HG02981 (cell line): ENCODE measurements around the gene OR4N2.
"Not testable (repeated sequence)": the region's sequence is repeated elsewhere in the genome, so short reads cannot be mapped to it uniquely, and the experiment has no call there.

ENCODE experiments used
- ATAC-seq: cut with Tn5 transposase; IDR thresholded peaks from one replicate; pipeline ENCODE4 v1.9.1; 2021; ENCODE audit warnings: mild to moderate bottlenecking, moderate library complexity; ENCODE audit not compliant: unreplicated experiment

Gene OR4N2

GRCh38 chr14:19834203-19834848 is 30.8 kb downstream of the OR4N2 start:
- not testable (repeated sequence) for ATAC-seq

GRCh38 chr14:19838433-19838832 is 34.9 kb downstream of the OR4N2 start:
- ATAC-seq = no peak

DNA sequence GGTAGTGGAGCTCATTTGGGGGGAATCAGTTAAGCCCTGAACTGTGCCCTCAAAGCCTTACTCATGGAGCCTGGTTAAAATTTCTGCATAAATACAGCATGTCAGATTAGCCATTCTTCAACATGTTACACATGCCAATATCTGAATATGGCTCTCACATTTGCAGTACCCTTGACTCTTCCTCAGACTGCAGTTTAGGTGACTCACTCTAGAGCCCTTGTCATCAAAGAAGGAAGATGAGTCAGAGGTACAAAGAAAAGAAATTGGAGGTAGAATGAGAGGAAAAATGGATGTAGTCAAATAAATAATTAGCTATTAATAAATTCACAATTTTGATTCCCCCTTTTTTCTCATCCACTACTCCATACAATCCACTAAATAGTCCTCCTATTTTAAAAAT is 47.8 kb downstream of the OR4N2 start:
- ATAC-seq = no peak

- ATAC-seq = not testable (repeated sequence)
These were observed 62.6 kb downstream of the OR4N2 start for GRCh38 chr14:19866061-19866669.

- ATAC-seq = no peak
These were observed 69.6 kb downstream of the OR4N2 start for GRCh38 chr14:19873178-19873577.

DNA sequence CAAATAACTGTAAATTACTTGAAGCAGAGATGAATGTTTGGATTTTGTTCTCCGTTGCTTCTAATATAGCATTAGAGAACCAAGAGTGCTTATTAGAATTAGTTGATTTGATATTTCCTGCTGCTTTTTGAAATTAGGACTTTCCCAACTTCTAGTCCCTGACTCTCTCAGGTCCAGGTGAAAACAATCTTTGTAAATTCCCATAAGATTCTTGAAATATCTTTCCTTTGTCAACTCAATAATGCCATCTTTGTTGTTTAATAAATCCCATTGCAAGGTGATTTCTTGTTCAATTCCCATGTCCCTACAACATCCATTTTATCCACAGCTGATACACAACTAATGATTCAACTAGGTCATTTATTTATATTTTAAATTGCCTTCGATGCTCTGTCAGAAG is 71.3 kb downstream of the OR4N2 start, which contains the start of gene OR4K2:
OR4K2 (plus strand) TSS at position 301 of the 400 bp plus-strand sequence. CDS start 1,126 bp downstream, outside the sequence.
- ATAC-seq = no peak

- ATAC-seq = no peak
These were observed 74.6 kb downstream of the OR4N2 start for GRCh38 chr14:19878029-19878642.
